Kidney (tissue), 14 donors: ENCODE results near the gene B4GALNT3. TPM values are rescaled to one million over a fixed set of nuclear protein-coding genes. Genes with fewer than 3 reads are reported as not detected.

Experiments
- DNase-seq, 5 donors: peaks; one replicate each; pipeline ENCODE4 v3.0.0-alpha.2; 2013 to 2020
- FAIRE-seq: peaks from 2 replicates; lab custom pipeline; 2012; peaks lifted over from hg19 to GRCh38; lab: Jason Lieb, UNC
- H3K27ac ChIP-seq, 2 donors: one replicate each; pipeline ENCODE4 v1.7.0; 2013; ENCODE audit warnings: low read depth in 2 of 2, low read length in 2 of 2, inconsistent platforms in 1 of 2
- H3K27me3 ChIP-seq: one replicate; pipeline ENCODE4 v1.7.1; 2013; ENCODE audit warnings: low read length, inconsistent platforms; ENCODE audit not compliant: control insufficient read depth, insufficient read depth
- H3K36me3 ChIP-seq, 3 donors: one replicate each; pipeline versions ENCODE4 v1.7.0 to v1.7.1; 2013; ENCODE audit warnings: low read length in 3 of 3, control low read depth in 1 of 3, inconsistent platforms in 1 of 3; ENCODE audit not compliant: insufficient read depth in 3 of 3, control insufficient read depth in 2 of 3
- H3K4me1 ChIP-seq, 3 donors: one replicate each; pipeline versions ENCODE4 v1.7.0 to v1.7.1; 2013; ENCODE audit warnings: low read length in 3 of 3, inconsistent platforms in 1 of 3, low read depth in 1 of 3; ENCODE audit not compliant: control insufficient read depth in 2 of 3, insufficient read depth in 2 of 3
- H3K4me3 ChIP-seq, 3 donors: one replicate each; pipeline versions ENCODE4 v1.7.0 to v1.8.1; 2013; ENCODE audit warnings: low read length in 3 of 3, control low read depth in 1 of 3, inconsistent platforms in 1 of 3
- H3K9ac ChIP-seq, 3 donors: one replicate each; pipeline versions ENCODE4 v1.7.0 to v1.7.1; 2013; ENCODE audit warnings: low read length in 3 of 3, control low read depth in 1 of 3, inconsistent platforms in 1 of 3
- H3K9me3 ChIP-seq, 3 donors: one replicate each; pipeline versions ENCODE4 v1.7.0 to v1.7.1; 2013; ENCODE audit warnings: low read length in 3 of 3, control low read depth in 1 of 3, inconsistent platforms in 1 of 3; ENCODE audit not compliant: control insufficient read depth in 2 of 3, insufficient read depth in 1 of 3
- CTCF ChIP-seq: IDR thresholded peaks from 3 replicates; pipeline ENCODE4 v1.5.1; 2012; ENCODE audit warnings: mild to moderate bottlenecking, moderate library complexity, borderline replicate concordance; ENCODE audit not compliant: insufficient read depth; ENCODE audit errors: extremely low read depth
- intact Hi-C: fragments of 100-400 bp; cut with DNase I; formaldehyde crosslinking; loops from one replicate; pipeline ENCODE4 v1.11.1; 2022
- polyA plus RNA-seq: library from polyadenylated mRNA; stranded (reverse); fragments of 350-450 nt; fragmentation: Illumina TruSeq; extraction: RNeasy Lipid Tissue Mini Kit (QIAGEN cat#74804); gene quantifications from one replicate; pipeline ENCODE4 v1.2.3, GENCODE V29; 2014; ENCODE audit warnings: low read depth, low replicate concordance; ENCODE audit not compliant: insufficient read depth
- total RNA-seq: library from RNA; stranded (reverse); fragmentation: NEBNext Ultra II Directional; extraction: Animal tissue kit (Norgen Biotek cat#: 25700); gene quantifications from one replicate; pipeline ENCODE4 v1.2.1, GENCODE V29; 2021
- donor health status: control.
- donor health status: control.
- donor health status: control.
- donor health status: control.
- donor health status: control.
- donor health status: DM: yes; HTN: yes; CAD: no.
- donor health status: Normal renal cell carcinoma (clear cell type).

The B4GALNT3 gene
- total and polyA plus RNA-seq, 2 donors from 2014 or later = 11.3 to 12.5 TPM

GRCh38 chr12:538731-539539 lies 79.2 kb downstream of the B4GALNT3 start:
- DNase-seq (peak in 2 of 5 donors; percentile 50 to 52), FAIRE-seq (no peak)
- TF ChIP-seq CTCF = no peak
- peaks cover 0 to 5% (median 0%) of the 10 kb centered on the region in 3 donors for H3K4me1 ChIP-seq
- no peak overlapping the region for H3K27ac ChIP-seq
- no peaks in the 10 kb centered on the region for H3K36me3 ChIP-seq
- no peak overlapping the region for H3K9ac ChIP-seq
- H3K9me3 ChIP-seq = no peaks in the 10 kb centered on the region
- no peaks in the 10 kb centered on the region for H3K27me3 ChIP-seq
- H3K4me3 ChIP-seq = no peak overlapping the region
- intact Hi-C loops = no loop called here

DNA sequence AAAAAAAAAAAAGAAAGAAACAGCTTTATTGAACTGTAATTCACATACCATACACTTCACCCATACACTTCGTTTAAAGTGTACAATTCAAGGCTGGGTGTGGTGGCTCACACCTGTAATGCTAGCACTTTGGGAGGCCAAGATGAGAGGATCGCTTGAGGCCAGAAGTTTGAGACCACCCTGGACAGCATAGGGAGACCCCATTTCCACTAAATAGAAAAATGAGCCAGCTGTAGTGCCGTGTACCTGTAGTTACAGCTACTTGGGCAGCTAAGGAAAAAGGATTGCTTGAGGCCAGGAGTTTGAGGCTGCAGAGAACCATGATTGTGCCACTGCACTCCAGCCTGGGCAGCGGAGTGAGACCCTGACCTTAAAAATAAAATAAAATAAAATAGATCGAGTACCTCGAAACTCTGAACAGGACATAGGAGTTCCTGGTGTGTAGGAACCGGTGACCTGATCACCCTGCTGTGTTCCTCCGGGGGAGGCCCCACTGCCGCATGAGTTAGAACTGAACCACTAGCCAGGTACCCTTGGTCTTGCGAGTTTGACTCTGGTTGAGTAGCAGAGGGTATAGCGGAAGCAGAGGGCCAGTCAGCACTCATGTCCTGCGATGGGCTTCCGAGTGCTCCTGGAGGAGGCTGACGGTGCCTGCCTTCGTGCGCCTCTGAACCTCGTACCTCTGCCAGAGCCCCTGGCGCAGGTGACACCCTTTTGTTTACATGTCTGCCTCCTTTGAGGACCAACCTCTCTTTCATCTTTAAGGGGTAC lies 80.0 kb downstream of the B4GALNT3 start:
- intact Hi-C loops = no loop called here
- Histone ChIP-seq H3K4me1 (peaks cover 0 to 5% (median 0%) of the 10 kb centered on the region in 3 donors), H3K27me3 (no peaks in the 10 kb centered on the region), H3K9ac (no peak overlapping the region), H3K9me3 (no peaks in the 10 kb centered on the region), H3K4me3 (no peak overlapping the region), H3K27ac (no peak overlapping the region), H3K36me3 (no peaks in the 10 kb centered on the region)
- DNase-seq (peak in 1 of 5 donors; percentile 49), FAIRE-seq (no peak)
- TF ChIP-seq CTCF = no peak

GRCh38 chr12:541676-542324 lies 82.1 kb downstream of the B4GALNT3 start:
- peaks cover 0 to 5% (median 0%) of the 10 kb centered on the region in 3 donors for H3K4me1 ChIP-seq
- H3K27me3 ChIP-seq = no peaks in the 10 kb centered on the region

More at GRCh38 chr12:541676-542324, 82.1 kb downstream of the B4GALNT3 start:
- no peak overlapping the region for H3K4me3 ChIP-seq
- FAIRE-seq (no peak), DNase-seq (peak; percentile 59 to 72 (median 64))
- no peaks in the 10 kb centered on the region for H3K36me3 ChIP-seq
- no peaks in the 10 kb centered on the region for H3K9me3 ChIP-seq
- intact Hi-C loops = no loop called here
- TF ChIP-seq CTCF = peak; percentile 1
- no peak overlapping the region for H3K27ac ChIP-seq
- H3K9ac ChIP-seq = no peak overlapping the region
